ENCODE results near the gene PPP1R12C. TPM values are rescaled to one million over a fixed set of nuclear protein-coding genes. Genes with fewer than 3 reads are reported as not detected.

The PPP1R12C gene
- total RNA-seq, 4 donors from 2014 or later = 101 to 350 (median 154) TPM

DNA sequence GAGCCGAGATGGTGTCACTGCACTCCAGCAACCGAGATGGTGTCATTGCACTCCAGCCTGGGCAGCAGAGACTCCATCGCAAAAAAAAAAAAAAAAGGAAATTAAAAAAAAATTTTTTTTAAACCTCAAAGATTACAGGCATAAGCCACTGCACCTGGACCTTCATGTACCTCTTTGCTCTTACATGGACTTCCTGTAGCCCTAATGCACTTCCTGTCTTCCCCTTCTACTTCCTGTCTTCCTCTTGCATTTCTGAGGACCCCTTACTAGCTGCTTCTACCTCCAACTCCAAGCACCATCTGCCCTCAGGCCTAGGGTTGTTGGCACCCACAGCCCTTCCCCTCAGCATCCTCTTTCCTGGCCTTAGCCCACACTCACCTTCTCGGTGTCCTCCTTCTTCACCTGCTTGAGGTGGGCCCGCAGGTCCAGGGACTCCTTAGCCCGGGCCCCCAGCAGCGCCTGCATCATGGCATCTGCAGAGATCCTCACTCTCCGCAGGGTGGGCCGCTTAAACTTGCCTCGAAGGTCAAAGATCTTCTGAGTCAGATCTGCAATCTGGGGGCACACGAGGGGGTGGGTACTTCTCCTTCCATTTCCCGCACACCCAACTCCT lies 36.3 kb upstream of the PPP1R12C start:
- Histone ChIP-seq H3K4me1 (peaks cover 0 to 11% (median 5%) of the 10 kb centered on the region in 4 donors), H3K4me3 (no peak overlapping the region), H3K27me3 (peaks cover 65% of the 10 kb centered on the region), H3K9me3 (no peaks in the 10 kb centered on the region), H3K27ac (no peak overlapping the region), H3K36me3 (no peaks in the 10 kb centered on the region)
- intact Hi-C loops (cut with DNase I; ENCODE audit: low total_unique reads) = no loop called here
- WGBS, 2 donors (ENCODE audit: low coverage in 1 of 2) = 77 to 94% methylated on average over 3 to 12 of the region's 12 CpGs
- in situ Hi-C loops (cut with MboI; ENCODE audit: low pct_ligation_motif_present in 1 of 4, low pct_unique_long_range_greater_than_20kb in 1 of 4, low sequenced_read_pairs in 3 of 4) = no loop called here
- TF ChIP-seq EP300 (IDR thresholded peaks at IDR 0.05; ENCODE audit: low read depth) (no peak), POLR2A (IDR thresholded peaks at IDR 0.05) (no peak)
- no peak for DNase-seq

- intact Hi-C loops (cut with DNase I; ENCODE audit: low total_unique reads) = no loop called here
- in situ Hi-C loops (cut with MboI; ENCODE audit: low pct_ligation_motif_present in 1 of 4, low pct_unique_long_range_greater_than_20kb in 1 of 4, low sequenced_read_pairs in 3 of 4) = no loop called here
- H3K9me3 ChIP-seq = no peaks in the 10 kb centered on the region
- H3K4me1 ChIP-seq = peaks cover 0 to 11% (median 5%) of the 10 kb centered on the region in 4 donors
- TF ChIP-seq POLR2A (IDR thresholded peaks at IDR 0.05) (no peak), POLR2AphosphoS5 (IDR thresholded peaks at IDR 0.05) (no peak), EP300 (IDR thresholded peaks at IDR 0.05; ENCODE audit: low read depth) (no peak)
- TF ChIP-seq, protein P1, sequence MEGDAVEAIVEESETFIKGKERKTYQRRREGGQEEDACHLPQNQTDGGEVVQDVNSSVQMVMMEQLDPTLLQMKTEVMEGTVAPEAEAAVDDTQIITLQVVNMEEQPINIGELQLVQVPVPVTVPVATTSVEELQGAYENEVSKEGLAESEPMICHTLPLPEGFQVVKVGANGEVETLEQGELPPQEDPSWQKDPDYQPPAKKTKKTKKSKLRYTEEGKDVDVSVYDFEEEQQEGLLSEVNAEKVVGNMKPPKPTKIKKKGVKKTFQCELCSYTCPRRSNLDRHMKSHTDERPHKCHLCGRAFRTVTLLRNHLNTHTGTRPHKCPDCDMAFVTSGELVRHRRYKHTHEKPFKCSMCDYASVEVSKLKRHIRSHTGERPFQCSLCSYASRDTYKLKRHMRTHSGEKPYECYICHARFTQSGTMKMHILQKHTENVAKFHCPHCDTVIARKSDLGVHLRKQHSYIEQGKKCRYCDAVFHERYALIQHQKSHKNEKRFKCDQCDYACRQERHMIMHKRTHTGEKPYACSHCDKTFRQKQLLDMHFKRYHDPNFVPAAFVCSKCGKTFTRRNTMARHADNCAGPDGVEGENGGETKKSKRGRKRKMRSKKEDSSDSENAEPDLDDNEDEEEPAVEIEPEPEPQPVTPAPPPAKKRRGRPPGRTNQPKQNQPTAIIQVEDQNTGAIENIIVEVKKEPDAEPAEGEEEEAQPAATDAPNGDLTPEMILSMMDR (IDR thresholded peaks at IDR 0.05) = no peak
- H3K27me3 ChIP-seq = peaks cover 64% of the 10 kb centered on the region
- DNase-seq = no peak
- H3K4me3 ChIP-seq = no peak overlapping the region
- H3K36me3 ChIP-seq = no peaks in the 10 kb centered on the region
- H3K27ac ChIP-seq = no peak overlapping the region
These were observed 34.6 kb upstream of the PPP1R12C start for GRCh38 chr19:55152017-55152416.

DNA sequence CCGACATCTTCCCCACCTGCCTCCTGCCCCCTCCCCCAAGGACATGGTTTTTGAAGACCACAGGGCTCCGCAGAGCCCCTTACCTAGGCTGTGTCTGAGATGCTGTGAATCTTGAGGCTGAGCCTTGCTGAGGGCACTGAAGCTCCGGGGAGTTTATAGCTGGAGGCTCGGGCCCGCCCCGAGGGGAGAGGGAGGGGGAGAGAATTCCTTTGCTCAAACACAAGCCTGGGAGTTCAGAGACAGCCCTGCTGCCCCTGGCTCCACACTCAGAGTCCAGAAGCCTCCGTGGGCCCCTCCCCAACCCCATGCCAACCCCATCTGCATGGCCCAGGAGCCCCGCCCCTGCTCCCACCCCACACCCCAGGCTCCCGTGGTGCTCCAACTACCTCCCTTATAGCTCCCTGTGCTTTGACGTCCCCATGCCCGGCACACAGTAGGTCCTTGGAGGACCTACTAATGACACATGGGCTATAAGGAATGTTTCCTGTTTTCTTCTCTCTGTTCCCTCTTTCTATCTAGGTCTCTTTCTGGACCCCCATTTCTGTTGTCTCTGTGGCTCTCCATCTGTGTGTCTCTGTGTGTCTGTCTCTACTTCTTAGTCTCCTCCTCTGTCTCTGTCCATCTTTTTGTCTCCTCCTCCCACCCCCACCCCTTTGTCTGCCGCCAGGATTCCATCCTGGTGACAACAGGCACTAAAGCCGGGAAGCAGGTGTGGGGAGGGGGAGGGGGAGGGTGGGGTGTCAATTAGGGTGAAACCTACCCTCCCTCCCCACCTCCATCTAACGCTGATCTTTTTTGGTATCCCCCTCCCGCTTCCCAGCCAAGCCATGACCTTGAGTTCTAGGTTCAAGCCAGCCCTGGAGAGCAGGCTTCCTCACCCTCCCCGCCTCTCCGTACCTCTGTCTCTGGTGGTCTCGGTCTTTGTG lies 31.9 kb upstream of the PPP1R12C start, which contains the start of gene TNNT1:
TSS of gene TNNT1 (minus strand) at position 129 of the 926 bp plus-strand sequence. CDS start 2,049 bp downstream, outside the sequence.
- intact Hi-C loops (cut with DNase I; ENCODE audit: low total_unique reads) (loop anchor here (10.0 kb wide), 1 partner anchor 355 kb away; no protein-coding TSS in a partner anchor), in situ Hi-C loops (cut with MboI; ENCODE audit: low pct_ligation_motif_present in 1 of 4, low pct_unique_long_range_greater_than_20kb in 1 of 4, low sequenced_read_pairs in 3 of 4) (loop anchor here in 3 of 4 donors (10.0 kb wide), 2 partner anchors 275 to 355 kb away; no protein-coding TSS in a partner anchor)
- Histone ChIP-seq H3K9me3 (no peaks in the 10 kb centered on the region), H3K4me1 (peaks cover 0 to 13% (median 11%) of the 10 kb centered on the region in 4 donors), H3K4me3 (no peak within 1 kb of the TSS), H3K27ac (no peak within 1 kb of the TSS), H3K36me3 (no peaks in the 10 kb centered on the region), H3K27me3 (peaks cover 77% of the 10 kb centered on the region)
- no peak for TF ChIP-seq EP300 (IDR thresholded peaks at IDR 0.05; ENCODE audit: low read depth)
- DNase-seq = no peak
- WGBS, 2 donors (ENCODE audit: low coverage in 1 of 2) = 22 to 24% methylated on average over 8 to 17 of the region's 18 CpGs

DNA sequence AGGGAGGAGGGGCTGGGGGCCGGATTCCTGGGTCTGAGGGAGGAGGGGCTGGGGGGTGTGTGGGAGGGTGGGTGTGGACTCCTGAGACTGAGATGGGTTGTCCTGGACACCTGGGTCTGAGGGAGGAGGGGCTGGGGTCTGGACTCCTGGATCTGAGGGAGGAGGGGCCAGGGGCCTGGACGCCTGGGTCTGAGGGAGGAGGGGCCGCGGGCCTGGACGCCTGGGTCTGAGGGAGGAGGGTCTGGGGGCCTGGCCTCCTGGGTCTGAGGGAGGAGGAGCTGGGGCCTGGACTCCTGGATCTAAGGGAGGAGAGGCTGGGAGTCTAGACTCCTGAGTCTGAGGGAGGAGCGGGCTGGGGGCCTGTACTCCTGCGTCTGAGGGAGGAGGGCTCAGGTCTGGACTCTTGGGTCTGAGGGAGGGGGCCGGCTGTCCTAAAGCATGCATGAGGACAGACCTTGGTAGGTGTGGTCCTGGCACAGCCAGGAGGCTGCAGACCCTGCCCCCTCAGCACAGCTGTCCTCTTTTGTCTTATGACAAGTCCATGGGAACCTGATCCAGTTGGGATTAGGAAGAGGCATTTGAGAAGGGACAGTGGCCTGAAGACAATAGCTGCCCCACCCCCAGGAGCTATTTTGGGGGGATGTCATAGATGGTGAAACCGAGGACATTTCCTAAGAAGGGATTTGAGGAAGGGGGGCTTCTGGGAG lies 30.3 kb upstream of the PPP1R12C start:
- WGBS, 2 donors (ENCODE audit: low coverage in 1 of 2) = 22% methylated on average over 4 of the region's 9 CpGs; no CpG with 5 or more reads in 1 of the 2 donors
- H3K4me3 ChIP-seq = no peak overlapping the region
- peaks cover 85% of the 10 kb centered on the region for H3K27me3 ChIP-seq
- H3K27ac ChIP-seq = no peak overlapping the region
- H3K36me3 ChIP-seq = no peaks in the 10 kb centered on the region
- TF ChIP-seq, protein P1 (IDR thresholded peaks at IDR 0.05) = no peak
- TF ChIP-seq POLR2A (IDR thresholded peaks at IDR 0.05) = no peak
- no peak for TF ChIP-seq POLR2AphosphoS5 (IDR thresholded peaks at IDR 0.05)
- no peak for TF ChIP-seq EP300 (IDR thresholded peaks at IDR 0.05; ENCODE audit: low read depth)
- DNase-seq = no peak
- intact Hi-C loops (cut with DNase I; ENCODE audit: low total_unique reads) (loop anchor here (10.0 kb wide), 1 partner anchor 357 kb away; no protein-coding TSS in a partner anchor), in situ Hi-C loops (cut with MboI; ENCODE audit: low pct_ligation_motif_present in 1 of 4, low pct_unique_long_range_greater_than_20kb in 1 of 4, low sequenced_read_pairs in 3 of 4) (loop anchor here in 3 of 4 donors (10.0 kb wide), 2 partner anchors 277 to 357 kb away; no protein-coding TSS in a partner anchor)
- H3K4me1 ChIP-seq = peaks cover 0 to 13% (median 11%) of the 10 kb centered on the region in 4 donors
- no peaks in the 10 kb centered on the region for H3K9me3 ChIP-seq

All from transverse colon (tissue), 4 donors.